ENCODE results near the gene TCOF1. TPM values are rescaled to one million over a fixed set of nuclear protein-coding genes. Genes with fewer than 3 reads are reported as not detected.
A peak's percentile ranks its signal among the peaks of the same experiment; 100 is the strongest.

The TCOF1 gene
- total RNA-seq, 4 donors from 2014 or later: 27.4 to 46.0 (median 36.3) TPM

GRCh38 chr5:150436141-150436680 is 78.7 kb downstream of the TCOF1 start:
- Histone ChIP-seq H3K4me3 (no peak overlapping the region), H3K4me1 (peaks cover 2 to 8% (median 7%) of the 10 kb centered on the region in 4 donors), H3K27me3 (no peaks in the 10 kb centered on the region), H3K9me3 (no peaks in the 10 kb centered on the region), H3K27ac (replicated peaks in 1 of 4) (no peak overlapping the region), H3K36me3 (peaks cover 0 to 7% (median 0%) of the 10 kb centered on the region in 4 donors)
- TF ChIP-seq POLR2AphosphoS5 (IDR thresholded peaks at IDR 0.05) (peak in 1 of 2 donors; percentile 50), POLR2A (IDR thresholded peaks at IDR 0.05; ENCODE audit: low read depth) (no peak), CTCF (IDR thresholded peaks at IDR 0.05) (peak; percentile 80 to 88 (median 82)), EP300 (IDR thresholded peaks at IDR 0.05) (no peak)
- peak; percentile 98 for DNase-seq (ENCODE audit: extremely low spot score)
- 44% methylated on average over 3 of the region's 13 CpGs for WGBS
- intact Hi-C loops (cut with DNase I): loop anchor here (5.0 kb wide), 1 partner anchor 274 kb away; no protein-coding TSS in a partner anchor

GRCh38 chr5:150438873-150439546 is 81.5 kb downstream of the TCOF1 start:
- H3K4me1 ChIP-seq: peaks cover 12 to 27% (median 20%) of the 10 kb centered on the region in 4 donors
- 55% methylated on average over 4 of the region's 4 CpGs for WGBS
- intact Hi-C loops (cut with DNase I): loop anchor here (5.0 kb wide), 1 partner anchor 277 kb away; no protein-coding TSS in a partner anchor
- no peaks in the 10 kb centered on the region for H3K9me3 ChIP-seq
- TF ChIP-seq POLR2AphosphoS5 (IDR thresholded peaks at IDR 0.05) (no peak), CTCF (IDR thresholded peaks at IDR 0.05) (peak; percentile 28 to 57 (median 38))
- H3K36me3 ChIP-seq: peaks cover 7 to 21% (median 14%) of the 10 kb centered on the region in 4 donors
- H3K27ac ChIP-seq (replicated peaks in 1 of 4): no peak overlapping the region
- H3K27me3 ChIP-seq: no peaks in the 10 kb centered on the region
- DNase-seq (ENCODE audit: extremely low spot score): no peak
- no peak overlapping the region for H3K4me3 ChIP-seq

- intact Hi-C loops (cut with DNase I): loop anchor here (10.0 kb wide), 1 partner anchor 306 kb away; no protein-coding TSS in a partner anchor
- H3K27ac ChIP-seq (replicated peaks in 1 of 4): peak overlapping the region in 2 of 4 donors; percentile 3 to 45
- WGBS: 89% methylated on average over 12 of the region's 12 CpGs
Measured at GRCh38 chr5:150440948-150441812, 83.7 kb downstream of the TCOF1 start.

More at GRCh38 chr5:150440948-150441812, 83.7 kb downstream of the TCOF1 start:
- Histone ChIP-seq H3K4me1 (peaks cover 9 to 40% (median 25%) of the 10 kb centered on the region in 4 donors), H3K36me3 (peaks cover 29 to 43% (median 36%) of the 10 kb centered on the region in 4 donors), H3K9me3 (no peaks in the 10 kb centered on the region), H3K27me3 (no peaks in the 10 kb centered on the region), H3K4me3 (no peak overlapping the region)
- TF ChIP-seq EP300 (IDR thresholded peaks at IDR 0.05) (no peak), POLR2A (IDR thresholded peaks at IDR 0.05; ENCODE audit: low read depth) (no peak), CTCF (IDR thresholded peaks at IDR 0.05) (no peak), POLR2AphosphoS5 (IDR thresholded peaks at IDR 0.05) (no peak)
- DNase-seq (ENCODE audit: extremely low spot score): no peak

Data from esophagus muscularis mucosa (tissue), 4 donors.